DND-41 (cell line): ENCODE results near the gene ST13.
"Not testable (repeated sequence)": the region's sequence is repeated elsewhere in the genome, so short reads cannot be mapped to it uniquely, and the experiment has no call there.

Source experiments
- ATAC-seq: fragments of 200-7000 bp; cut with Tn5 transposase; 3 replicates; pipeline ENCODE4 v1.9.1; 2021; ENCODE audit warnings: low read depth; ENCODE audit not compliant: insufficient read depth
- DNase-seq: peaks from one replicate; pipeline ENCODE4 v3.0.0-alpha.2; 2020
- H2AFZ ChIP-seq: 2 replicates; pipeline ENCODE4 v1.6.0; 2012; ENCODE audit warnings: low read depth, low read length
- H3K27ac ChIP-seq: 2 replicates; pipeline ENCODE4 v1.5.1; 2012; ENCODE audit warnings: low read length, inconsistent platforms
- H3K27me3 ChIP-seq: fragments of 200-600 bp; sonication (generic); 2 replicates; pipeline ENCODE4 v1.6.0; 2012; ENCODE audit warnings: low read length, mild to moderate bottlenecking, inconsistent platforms; ENCODE audit not compliant: insufficient read depth, poor library complexity
- H3K36me3 ChIP-seq: 2 replicates; pipeline ENCODE4 v1.5.1; 2012; ENCODE audit warnings: low read length, inconsistent platforms; ENCODE audit not compliant: insufficient read depth
- H3K4me1 ChIP-seq: 2 replicates; pipeline ENCODE4 v1.5.1; 2012; ENCODE audit warnings: mild to moderate bottlenecking, low read length; ENCODE audit not compliant: insufficient read depth
- H3K4me2 ChIP-seq: 2 replicates; pipeline ENCODE4 v1.6.0; 2012; ENCODE audit warnings: mild to moderate bottlenecking, moderate library complexity, low read length, inconsistent platforms; ENCODE audit not compliant: insufficient read depth
- H3K4me3 ChIP-seq, 2 experiments: fragments of 200-600 bp in 1 of 2; shearing (Covaris generic) in 1 of 2; 2 replicates each; pipeline ENCODE4 v1.5.1; 2012 to 2016; ENCODE audit warnings: inconsistent platforms in 2 of 2, low read length in 2 of 2, mild to moderate bottlenecking in 2 of 2, low read depth in 1 of 2, moderate library complexity in 1 of 2
- H3K79me2 ChIP-seq: 2 replicates; pipeline ENCODE4 v1.6.0; 2012; ENCODE audit warnings: low read length, inconsistent platforms; ENCODE audit not compliant: insufficient read depth
- H3K9ac ChIP-seq: 2 replicates; pipeline ENCODE4 v1.6.0; 2012; ENCODE audit warnings: low read depth, mild to moderate bottlenecking, inconsistent platforms, low read length, moderate library complexity
- H3K9me3 ChIP-seq: 2 replicates; pipeline ENCODE4 v1.5.1; 2012; ENCODE audit warnings: low read length, moderate library complexity, mild to moderate bottlenecking, inconsistent platforms; ENCODE audit not compliant: insufficient read depth, severe bottlenecking
- H4K20me1 ChIP-seq: 2 replicates; pipeline ENCODE4 v1.6.0; 2012; ENCODE audit warnings: low read length; ENCODE audit not compliant: insufficient read depth
- EZH2 ChIP-seq: IDR thresholded peaks from 3 replicates; pipeline ENCODE4 v1.6.1; 2012; ENCODE audit warnings: borderline replicate concordance, low read depth, mild to moderate bottlenecking, moderate library complexity, low read length, inconsistent platforms; ENCODE audit not compliant: severe bottlenecking
- TF ChIP-seq, protein P1 (sequence below): IDR thresholded peaks from 2 replicates; pipeline ENCODE4 v1.5.1; 2012; ENCODE audit warnings: borderline replicate concordance, low read length, moderate library complexity, mild to moderate bottlenecking; ENCODE audit not compliant: poor library complexity, severe bottlenecking; ENCODE audit errors: extremely low read depth

Gene ST13

DNA sequence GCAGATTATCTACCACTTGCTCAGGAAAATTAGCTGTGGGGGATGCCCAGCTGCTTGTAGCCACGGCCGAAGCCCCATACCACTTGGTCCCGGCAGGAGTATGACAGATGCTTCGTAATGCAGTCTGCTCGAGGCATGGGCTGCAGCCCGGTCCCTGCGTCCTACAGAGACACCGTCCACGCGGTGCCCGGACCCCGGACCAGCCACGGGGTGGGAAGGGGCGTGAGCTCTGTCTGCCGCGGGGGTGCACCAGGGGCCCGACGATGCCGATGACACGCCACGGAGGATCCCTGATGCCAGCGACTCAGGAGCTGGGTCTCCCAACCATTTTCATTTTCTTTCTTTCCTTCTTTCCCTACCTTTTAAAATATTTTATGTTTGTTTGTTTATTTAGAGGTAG lies 67.3 kb downstream of the ST13 start:
- H3K4me1 ChIP-seq, result no peaks in the 10 kb centered on the region
- H3K9me3 ChIP-seq, result no peaks in the 10 kb centered on the region
- no peak overlapping the region for H3K4me3 ChIP-seq
- no peak overlapping the region for H3K4me2 ChIP-seq
- DNase-seq, result no peak
- peaks cover 53% of the 10 kb centered on the region for H3K36me3 ChIP-seq
- ATAC-seq, result no peak
- H2AFZ ChIP-seq, result no peak overlapping the region
- H3K9ac ChIP-seq, result no peak overlapping the region
- H3K79me2 ChIP-seq, result no peaks in the 10 kb centered on the region
- H4K20me1 ChIP-seq, result no peaks in the 10 kb centered on the region
- H3K27me3 ChIP-seq, result no peaks in the 10 kb centered on the region
- no peak overlapping the region for H3K27ac ChIP-seq
- no peak for TF ChIP-seq EZH2
- TF ChIP-seq, protein P1, sequence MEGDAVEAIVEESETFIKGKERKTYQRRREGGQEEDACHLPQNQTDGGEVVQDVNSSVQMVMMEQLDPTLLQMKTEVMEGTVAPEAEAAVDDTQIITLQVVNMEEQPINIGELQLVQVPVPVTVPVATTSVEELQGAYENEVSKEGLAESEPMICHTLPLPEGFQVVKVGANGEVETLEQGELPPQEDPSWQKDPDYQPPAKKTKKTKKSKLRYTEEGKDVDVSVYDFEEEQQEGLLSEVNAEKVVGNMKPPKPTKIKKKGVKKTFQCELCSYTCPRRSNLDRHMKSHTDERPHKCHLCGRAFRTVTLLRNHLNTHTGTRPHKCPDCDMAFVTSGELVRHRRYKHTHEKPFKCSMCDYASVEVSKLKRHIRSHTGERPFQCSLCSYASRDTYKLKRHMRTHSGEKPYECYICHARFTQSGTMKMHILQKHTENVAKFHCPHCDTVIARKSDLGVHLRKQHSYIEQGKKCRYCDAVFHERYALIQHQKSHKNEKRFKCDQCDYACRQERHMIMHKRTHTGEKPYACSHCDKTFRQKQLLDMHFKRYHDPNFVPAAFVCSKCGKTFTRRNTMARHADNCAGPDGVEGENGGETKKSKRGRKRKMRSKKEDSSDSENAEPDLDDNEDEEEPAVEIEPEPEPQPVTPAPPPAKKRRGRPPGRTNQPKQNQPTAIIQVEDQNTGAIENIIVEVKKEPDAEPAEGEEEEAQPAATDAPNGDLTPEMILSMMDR, result no peak

DNA sequence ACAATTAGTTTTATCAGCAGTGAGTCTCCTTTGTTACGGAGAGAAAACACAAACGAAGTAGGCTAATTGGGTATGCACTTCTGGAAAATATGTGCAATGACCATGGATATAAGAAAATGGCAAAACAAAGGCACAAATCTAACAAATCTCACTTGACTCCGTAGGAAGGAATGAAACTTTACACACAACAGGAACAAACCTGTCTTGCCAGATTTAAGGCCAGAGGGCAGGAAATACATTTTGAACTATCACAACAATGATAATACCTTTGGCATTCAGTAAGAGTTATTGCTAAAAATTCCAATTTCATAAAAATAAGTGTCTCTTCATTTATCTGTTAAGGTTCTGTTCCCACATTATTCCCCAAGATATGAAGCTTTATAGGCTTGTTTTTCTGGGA lies 73.9 kb downstream of the ST13 start:
- no peaks in the 10 kb centered on the region for H3K4me1 ChIP-seq
- peaks cover 55% of the 10 kb centered on the region for H3K36me3 ChIP-seq

DNA sequence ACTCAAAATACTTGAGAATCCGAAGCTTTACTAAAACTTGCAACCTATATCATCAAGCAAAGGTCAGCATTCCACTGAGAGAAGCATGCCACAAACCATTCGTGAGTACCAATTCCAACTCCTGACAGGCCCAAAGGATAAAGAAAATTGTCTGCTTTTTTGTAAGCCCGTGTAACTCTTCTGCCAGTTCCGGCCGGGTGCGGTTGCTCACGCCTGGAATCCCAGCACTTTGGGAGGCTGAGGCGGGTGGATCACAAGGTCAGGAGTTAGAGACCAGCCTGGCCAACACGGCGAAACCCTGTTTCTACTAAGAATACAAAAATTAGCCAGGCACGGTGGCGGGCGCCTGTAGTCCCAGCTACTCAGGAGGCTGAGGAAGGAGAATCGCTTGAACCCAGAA lies 74.7 kb downstream of the ST13 start:
- not testable (repeated sequence) for DNase-seq

More for the DNA sequence above, 73.9 kb downstream of the ST13 start:
- H3K79me2 ChIP-seq, result no peaks in the 10 kb centered on the region
- TF ChIP-seq, protein P1, result no peak
- TF ChIP-seq EZH2, result no peak
- DNase-seq (no peak), ATAC-seq (no peak)
- H3K27me3 ChIP-seq, result no peaks in the 10 kb centered on the region
- H2AFZ ChIP-seq, result no peak overlapping the region
- H3K27ac ChIP-seq, result no peak overlapping the region
- H3K4me2 ChIP-seq, result no peak overlapping the region
- H4K20me1 ChIP-seq, result no peaks in the 10 kb centered on the region
- no peaks in the 10 kb centered on the region for H3K9me3 ChIP-seq
- H3K9ac ChIP-seq, result no peak overlapping the region
- H3K4me3 ChIP-seq, result no peak overlapping the region

More for the DNA sequence above, 74.7 kb downstream of the ST13 start:
- not testable (repeated sequence) for H3K4me2 ChIP-seq, H3K79me2 ChIP-seq, H3K9me3 ChIP-seq, ATAC-seq, H2AFZ ChIP-seq, H3K27ac ChIP-seq, H4K20me1 ChIP-seq, H3K27me3 ChIP-seq, H3K4me1 ChIP-seq, H3K9ac ChIP-seq, H3K4me3 ChIP-seq
- H3K36me3 ChIP-seq, result peaks cover 55% of the 10 kb centered on the region
